ENCODE measurements around the gene NEK1. TPM values are rescaled to one million over a fixed set of nuclear protein-coding genes. Genes with fewer than 3 reads are reported as not detected.

NEK1 gene
- total and polyA plus RNA-seq, 8 donors, result 1.2 to 28.6 (median 5.5) TPM

- H3K9me3 ChIP-seq, result peaks cover 0 to 14% (median 3%) of the 10 kb centered on the region in 4 donors
- no peak overlapping the region for H3K4me3 ChIP-seq
- intact Hi-C loops (cut with DNase I; ENCODE audit: low total_unique reads), result loop anchor here (10.0 kb wide), 1 partner anchor 568 kb away; no protein-coding TSS in a partner anchor
- H3K36me3 ChIP-seq, result peaks cover 0 to 22% (median 5%) of the 10 kb centered on the region in 4 donors
- DNase-seq, result no peak
- TF ChIP-seq POLR2A (IDR thresholded peaks at IDR 0.05) (no peak), POLR2AphosphoS5 (IDR thresholded peaks at IDR 0.05) (no peak), CTCF (IDR thresholded peaks at IDR 0.05) (no peak), EP300 (IDR thresholded peaks at IDR 0.05) (no peak)
- no peaks in the 10 kb centered on the region for H3K27me3 ChIP-seq
- no peak overlapping the region for H3K27ac ChIP-seq
- H3K4me1 ChIP-seq, result no peaks in the 10 kb centered on the region
- WGBS, 5 donors, result 52 to 62% (median 60%) methylated on average over 2 of the region's 2 CpGs
These were observed 119.2 kb downstream of the NEK1 start for GRCh38 chr4:169493164-169493524.

GRCh38 chr4:169492436-169493163, 119.8 kb downstream of the NEK1 start:
- WGBS, 5 donors, result 60 to 70% (median 67%) methylated on average over 10 of the region's 10 CpGs
- Histone ChIP-seq H3K27me3 (no peaks in the 10 kb centered on the region), H3K4me3 (no peak overlapping the region), H3K36me3 (peaks cover 0 to 28% (median 5%) of the 10 kb centered on the region in 4 donors), H3K27ac (no peak overlapping the region), H3K9me3 (peaks cover 0 to 14% (median 3%) of the 10 kb centered on the region in 4 donors), H3K4me1 (no peaks in the 10 kb centered on the region)
- intact Hi-C loops (cut with DNase I; ENCODE audit: low total_unique reads), result loop anchor here (10.0 kb wide), 1 partner anchor 568 kb away; no protein-coding TSS in a partner anchor
- no peak for TF ChIP-seq POLR2AphosphoS5 (IDR thresholded peaks at IDR 0.05)
- TF ChIP-seq CTCF (IDR thresholded peaks at IDR 0.05), result peak in 5 of 7 experiments; percentile 38 to 84 (median 59)
- peak; percentile 36 to 44 for DNase-seq

- Histone ChIP-seq H3K36me3 (peaks cover 0 to 31% (median 5%) of the 10 kb centered on the region in 4 donors), H3K27ac (no peak overlapping the region), H3K9me3 (peaks cover 0 to 14% (median 3%) of the 10 kb centered on the region in 4 donors), H3K27me3 (no peaks in the 10 kb centered on the region), H3K4me3 (no peak overlapping the region), H3K4me1 (peaks cover 0 to 2% (median 0%) of the 10 kb centered on the region in 4 donors)
- 96 to 100% (median 100%) methylated on average over 1 of the region's 1 CpG for WGBS, 5 donors
- intact Hi-C loops (cut with DNase I; ENCODE audit: low total_unique reads), result loop anchor here (10.0 kb wide), 1 partner anchor 566 kb away; no protein-coding TSS in a partner anchor
- DNase-seq, result no peak
- no peak for TF ChIP-seq POLR2A (IDR thresholded peaks at IDR 0.05)
- TF ChIP-seq EP300 (IDR thresholded peaks at IDR 0.05), result no peak
- TF ChIP-seq CTCF (IDR thresholded peaks at IDR 0.05), result no peak
These were observed 121.2 kb downstream of the NEK1 start for GRCh38 chr4:169491211-169491610.

- H3K27ac ChIP-seq, result no peak overlapping the region
- intact Hi-C loops (cut with DNase I; ENCODE audit: low total_unique reads), result loop anchor here (10.0 kb wide), 1 partner anchor 475 kb away; the partner anchor contains the start of gene CBR4
- H3K4me3 ChIP-seq, result no peak overlapping the region
- peaks cover 0 to 11% (median 2%) of the 10 kb centered on the region in 4 donors for H3K4me1 ChIP-seq
- peaks cover 0 to 14% (median 3%) of the 10 kb centered on the region in 4 donors for H3K9me3 ChIP-seq
- TF ChIP-seq EP300 (IDR thresholded peaks at IDR 0.05), result no peak
- TF ChIP-seq CTCF (IDR thresholded peaks at IDR 0.05), result no peak
- no peak for TF ChIP-seq POLR2AphosphoS5 (IDR thresholded peaks at IDR 0.05)
- no peak for TF ChIP-seq POLR2A (IDR thresholded peaks at IDR 0.05)
- no peak for DNase-seq
- peaks cover 0 to 31% (median 5%) of the 10 kb centered on the region in 4 donors for H3K36me3 ChIP-seq
- no peaks in the 10 kb centered on the region for H3K27me3 ChIP-seq
These were observed 123.1 kb downstream of the NEK1 start for GRCh38 chr4:169489306-169489705.

Data from stomach (tissue), 9 donors.